ENCODE measurements around the gene ZNF17.
A peak's percentile ranks its signal among the peaks of the same experiment; 100 is the strongest.

ZNF17 gene

DNA sequence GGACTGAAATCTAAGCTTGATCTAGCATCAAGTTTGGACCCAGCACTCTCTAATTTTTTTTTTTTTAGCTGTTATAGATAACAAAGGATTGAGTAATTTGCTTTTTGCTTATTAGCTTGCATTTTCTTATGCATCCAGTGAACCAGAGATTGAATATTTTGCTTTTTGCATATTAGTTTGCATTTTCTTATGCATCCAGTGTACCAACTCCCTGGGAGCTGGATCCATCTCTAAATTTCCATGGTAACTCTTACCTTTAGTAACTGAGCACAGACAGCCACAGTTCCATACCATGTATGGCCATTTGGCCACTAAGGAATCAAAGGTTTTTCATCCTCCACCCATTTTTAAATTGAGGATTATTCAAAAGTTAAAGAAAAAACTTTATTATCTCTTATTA lies 30.0 kb upstream of the ZNF17 start:
- TF ChIP-seq TAF1 (IDR thresholded peaks at IDR 0.05; ENCODE audit: low read depth, low read length) (no peak), POU2F2 (IDR thresholded peaks at IDR 0.05; ENCODE audit: low read depth, low read length) (no peak), PAX5 (IDR thresholded peaks at IDR 0.05; ENCODE audit: insufficient read depth, low read length, severe bottlenecking) (no peak), POLR2A (IDR thresholded peaks at IDR 0.05; ENCODE audit: low read depth, low read length) (no peak), SPI1 (IDR thresholded peaks at IDR 0.05; ENCODE audit: low read depth, low read length) (no peak), POLR2AphosphoS5 (IDR thresholded peaks at IDR 0.05; ENCODE audit: low read depth, low read length) (no peak)
- no peak for FAIRE-seq
- no peak for DNase-seq (ENCODE audit: insufficient read length, low spot score)

DNA sequence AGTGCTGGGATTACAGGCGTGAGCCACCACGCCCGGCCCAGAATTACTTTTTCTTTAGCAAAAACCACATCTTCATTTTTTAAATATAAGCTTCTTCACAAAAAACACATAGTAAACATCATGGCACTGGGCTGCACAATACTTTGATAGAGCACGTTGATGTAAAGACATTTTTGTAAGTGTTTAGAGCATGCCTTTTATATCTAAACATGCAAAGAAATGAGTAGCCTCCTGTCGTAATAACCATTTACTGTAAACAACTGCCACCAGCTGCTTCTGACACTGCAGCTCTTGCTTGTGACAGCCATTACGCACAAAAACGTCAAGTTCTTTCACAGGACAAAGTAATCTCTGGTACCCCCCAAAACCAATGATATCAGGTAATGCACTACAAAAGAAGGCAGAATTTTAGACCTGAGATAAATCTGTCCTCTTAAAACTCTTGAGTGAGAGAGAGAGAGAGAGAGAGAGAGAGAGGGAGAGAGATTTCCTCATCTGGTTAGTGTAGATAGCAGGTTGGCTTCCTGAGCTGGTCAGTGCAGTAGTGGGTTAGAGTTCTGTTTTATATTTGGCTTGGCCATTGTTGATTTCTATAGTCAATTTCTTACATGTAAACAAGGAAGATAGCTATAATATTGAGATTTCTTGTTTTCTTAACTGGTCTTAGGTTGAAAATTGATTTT lies 28.0 kb upstream of the ZNF17 start:
- TF ChIP-seq TAF1 (IDR thresholded peaks at IDR 0.05; ENCODE audit: low read depth, low read length), result no peak
- TF ChIP-seq POU2F2 (IDR thresholded peaks at IDR 0.05; ENCODE audit: low read depth, low read length), result no peak
- TF ChIP-seq POLR2A (IDR thresholded peaks at IDR 0.05; ENCODE audit: low read depth, low read length), result no peak
- TF ChIP-seq SPI1 (IDR thresholded peaks at IDR 0.05; ENCODE audit: low read depth, low read length), result no peak
- no peak for TF ChIP-seq POLR2AphosphoS5 (IDR thresholded peaks at IDR 0.05; ENCODE audit: low read depth, low read length)
- no peak for TF ChIP-seq PAX5 (IDR thresholded peaks at IDR 0.05; ENCODE audit: insufficient read depth, low read length, severe bottlenecking)
- DNase-seq (ENCODE audit: insufficient read length, low spot score) (no peak), FAIRE-seq (no peak)

DNA sequence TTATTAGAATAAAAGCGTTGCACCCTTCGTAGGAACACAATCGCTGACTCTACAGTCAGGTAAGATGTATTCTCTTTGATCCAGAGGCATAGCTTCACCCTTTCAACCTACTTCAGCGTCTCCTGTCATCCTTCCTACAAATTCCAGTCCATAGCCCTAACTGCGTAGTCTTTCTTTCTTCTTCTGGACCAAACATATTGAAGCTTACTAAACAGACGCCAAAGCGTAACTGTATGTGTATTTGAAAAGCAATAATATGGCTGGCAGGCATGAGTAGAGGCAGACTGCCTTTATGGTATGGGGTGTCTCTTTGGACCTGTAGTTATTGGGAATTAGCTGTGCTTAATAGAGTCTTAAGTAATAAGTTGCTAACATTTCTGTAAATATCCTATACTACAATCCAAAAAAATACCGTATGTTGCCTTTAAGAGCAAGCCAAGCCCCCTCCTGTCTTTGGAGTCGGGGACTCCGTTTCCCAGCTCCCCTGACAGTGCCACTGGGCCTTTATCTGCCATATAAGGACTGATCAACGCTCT lies 21.7 kb upstream of the ZNF17 start:
- TF ChIP-seq POLR2AphosphoS5 (IDR thresholded peaks at IDR 0.05; ENCODE audit: low read depth, low read length) (no peak), PAX5 (IDR thresholded peaks at IDR 0.05; ENCODE audit: insufficient read depth, low read length, severe bottlenecking) (no peak)
- FAIRE-seq (no peak), DNase-seq (ENCODE audit: insufficient read length, low spot score) (no peak)

DNA sequence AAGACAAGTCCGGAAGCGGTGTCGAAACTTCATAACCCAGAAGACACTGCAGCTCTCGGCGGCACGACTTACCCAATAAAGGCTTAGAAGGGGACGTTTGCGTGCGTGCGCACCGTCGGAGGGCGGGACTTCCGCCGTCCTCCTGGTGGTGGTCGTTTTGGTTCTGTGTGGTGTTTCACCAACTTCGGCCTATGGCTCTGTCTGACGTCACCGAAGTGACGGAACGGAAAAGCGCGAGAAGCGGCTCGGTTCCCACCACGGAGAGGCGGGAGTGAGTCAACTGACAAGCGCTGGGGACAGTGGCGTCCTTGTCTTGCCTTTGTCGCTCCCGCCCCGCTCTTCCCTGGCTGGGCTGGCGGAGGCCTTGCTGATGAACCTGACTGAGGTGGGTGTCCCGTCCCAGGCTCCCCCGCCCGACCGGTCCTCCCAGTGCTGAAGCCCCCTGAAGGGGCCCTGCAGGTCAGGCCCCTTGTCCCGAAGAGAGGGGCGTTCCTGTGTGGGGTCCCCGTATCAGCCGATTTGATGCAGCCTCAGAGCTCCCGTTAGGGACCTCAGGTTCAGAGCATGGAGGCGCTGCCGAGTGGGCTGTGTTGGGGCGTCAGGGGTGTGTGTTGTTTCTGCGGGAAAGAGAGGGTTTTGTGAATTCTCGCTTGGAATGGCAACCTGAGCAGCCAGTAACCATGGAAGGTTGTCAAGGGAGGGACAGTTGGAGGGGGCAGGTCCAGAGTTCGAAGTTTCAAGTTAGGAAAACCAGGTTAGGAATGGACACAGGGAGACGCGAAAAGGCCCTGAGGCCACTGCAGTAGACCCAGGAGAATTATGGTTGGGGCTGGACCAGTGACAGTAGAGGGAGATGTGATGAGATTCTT lies 21.0 kb upstream of the ZNF17 start, which contains the start of gene ZNF548:
Gene ZNF548 (plus strand): TSS at position 125 of the 869 bp plus-strand sequence. CDS start 246 bp downstream, at position 371.
- no peak for TF ChIP-seq POU2F2 (IDR thresholded peaks at IDR 0.05; ENCODE audit: low read depth, low read length)
- no peak for TF ChIP-seq PAX5 (IDR thresholded peaks at IDR 0.05; ENCODE audit: insufficient read depth, low read length, severe bottlenecking)
- TF ChIP-seq SPI1 (IDR thresholded peaks at IDR 0.05; ENCODE audit: low read depth, low read length), result no peak
- TF ChIP-seq POLR2A (IDR thresholded peaks at IDR 0.05; ENCODE audit: low read depth, low read length), result no peak
- peak; percentile 50; the same call in 1 of the 2 replicates for TF ChIP-seq TAF1 (IDR thresholded peaks at IDR 0.05; ENCODE audit: low read depth, low read length)
- TF ChIP-seq POLR2AphosphoS5 (IDR thresholded peaks at IDR 0.05; ENCODE audit: low read depth, low read length), result 0 out of 2 replicates have a peak, but pooled peaks have one; percentile 51
- FAIRE-seq, result peak; percentile 99
- peak; percentile 73 for DNase-seq (ENCODE audit: insufficient read length, low spot score)

DNA sequence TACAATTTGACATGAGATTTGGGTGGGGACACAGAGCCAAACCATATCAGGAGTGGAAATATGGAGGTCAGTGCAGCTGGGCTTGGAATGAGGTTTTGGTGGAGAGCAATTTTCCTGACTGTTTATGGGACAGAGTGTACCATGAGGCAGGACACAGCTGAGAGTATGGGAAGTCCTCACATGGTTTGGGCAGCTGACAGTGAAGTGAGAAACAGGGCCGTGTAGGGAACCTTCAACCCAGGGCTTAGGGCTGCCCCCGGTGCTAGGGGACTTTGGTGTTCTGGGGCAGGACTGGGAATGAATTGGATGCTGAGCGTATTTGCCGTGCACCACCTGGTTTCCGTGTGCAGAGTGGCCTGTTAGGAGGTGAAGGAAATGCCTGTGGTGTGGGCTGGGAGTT lies 15.3 kb upstream of the ZNF17 start:
- FAIRE-seq (no peak), DNase-seq (ENCODE audit: insufficient read length, low spot score) (no peak)
- TF ChIP-seq TAF1 (IDR thresholded peaks at IDR 0.05; ENCODE audit: low read depth, low read length) (no peak), SPI1 (IDR thresholded peaks at IDR 0.05; ENCODE audit: low read depth, low read length) (no peak), PAX5 (IDR thresholded peaks at IDR 0.05; ENCODE audit: insufficient read depth, low read length, severe bottlenecking) (no peak), POLR2A (IDR thresholded peaks at IDR 0.05; ENCODE audit: low read depth, low read length) (no peak), POLR2AphosphoS5 (IDR thresholded peaks at IDR 0.05; ENCODE audit: low read depth, low read length) (no peak), POU2F2 (IDR thresholded peaks at IDR 0.05; ENCODE audit: low read depth, low read length) (no peak)

DNA sequence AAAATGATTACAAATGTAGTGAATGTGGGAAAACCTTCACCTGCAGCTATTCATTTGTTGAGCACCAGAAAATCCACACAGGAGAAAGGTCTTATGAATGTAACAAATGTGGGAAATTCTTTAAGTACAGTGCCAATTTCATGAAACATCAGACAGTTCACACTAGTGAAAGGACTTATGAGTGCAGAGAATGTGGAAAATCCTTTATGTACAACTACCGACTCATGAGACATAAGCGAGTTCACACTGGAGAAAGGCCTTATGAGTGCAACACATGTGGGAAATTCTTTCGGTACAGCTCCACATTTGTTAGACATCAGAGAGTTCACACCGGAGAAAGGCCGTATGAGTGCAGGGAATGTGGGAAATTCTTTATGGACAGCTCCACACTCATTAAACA lies 12.1 kb upstream of the ZNF17 start:
- FAIRE-seq (no peak), DNase-seq (ENCODE audit: insufficient read length, low spot score) (no peak)
- TF ChIP-seq POLR2A (IDR thresholded peaks at IDR 0.05; ENCODE audit: low read depth, low read length) (no peak), TAF1 (IDR thresholded peaks at IDR 0.05; ENCODE audit: low read depth, low read length) (no peak), SPI1 (IDR thresholded peaks at IDR 0.05; ENCODE audit: low read depth, low read length) (no peak), PAX5 (IDR thresholded peaks at IDR 0.05; ENCODE audit: insufficient read depth, low read length, severe bottlenecking) (no peak), POLR2AphosphoS5 (IDR thresholded peaks at IDR 0.05; ENCODE audit: low read depth, low read length) (no peak), POU2F2 (IDR thresholded peaks at IDR 0.05; ENCODE audit: low read depth, low read length) (no peak)

DNA sequence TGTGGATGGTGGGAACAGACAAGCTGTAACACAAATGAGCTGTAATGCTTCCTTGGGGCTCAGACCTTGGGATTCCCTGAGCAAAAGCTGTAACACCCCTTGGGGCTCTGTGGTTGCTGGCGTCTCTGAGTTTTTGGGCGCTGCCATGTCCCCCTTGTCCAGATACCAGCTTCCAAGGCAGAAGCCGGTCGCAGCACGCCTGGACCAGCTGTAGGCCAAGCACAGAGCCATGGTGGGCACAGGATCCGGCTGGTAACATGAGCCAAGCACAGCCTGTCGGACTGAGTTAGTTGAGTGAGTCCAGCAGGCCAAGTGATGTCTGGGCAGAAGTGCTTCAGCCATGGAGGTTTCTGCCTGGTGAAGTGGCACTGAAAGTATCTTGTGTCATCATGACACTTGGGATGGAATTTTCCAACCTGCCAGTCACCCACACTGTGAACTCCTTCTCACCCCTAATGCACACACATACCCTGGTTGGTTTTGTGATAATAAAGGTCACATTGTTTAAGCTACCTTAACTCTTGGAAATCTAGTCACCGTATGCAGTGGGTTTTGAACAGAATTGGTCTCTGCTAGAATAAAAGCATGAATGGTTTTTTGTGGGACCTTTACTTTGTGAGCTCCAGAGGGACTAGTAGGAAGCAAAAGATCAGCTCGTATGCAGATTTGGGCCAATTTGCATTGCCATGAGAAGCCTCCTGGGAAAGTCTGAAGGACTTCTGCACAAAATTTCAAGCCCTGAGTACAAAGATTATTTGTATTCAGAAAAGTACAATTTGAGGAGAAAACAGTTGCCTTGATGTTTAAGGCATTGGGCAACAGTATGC lies 7.0 kb upstream of the ZNF17 start:
- TF ChIP-seq PAX5 (IDR thresholded peaks at IDR 0.05; ENCODE audit: insufficient read depth, low read length, severe bottlenecking) (no peak), POLR2A (IDR thresholded peaks at IDR 0.05; ENCODE audit: low read depth, low read length) (no peak), TAF1 (IDR thresholded peaks at IDR 0.05; ENCODE audit: low read depth, low read length) (no peak), POU2F2 (IDR thresholded peaks at IDR 0.05; ENCODE audit: low read depth, low read length) (no peak), POLR2AphosphoS5 (IDR thresholded peaks at IDR 0.05; ENCODE audit: low read depth, low read length) (no peak), SPI1 (IDR thresholded peaks at IDR 0.05; ENCODE audit: low read depth, low read length) (no peak)
- FAIRE-seq (no peak), DNase-seq (ENCODE audit: insufficient read length, low spot score) (no peak)

DNA sequence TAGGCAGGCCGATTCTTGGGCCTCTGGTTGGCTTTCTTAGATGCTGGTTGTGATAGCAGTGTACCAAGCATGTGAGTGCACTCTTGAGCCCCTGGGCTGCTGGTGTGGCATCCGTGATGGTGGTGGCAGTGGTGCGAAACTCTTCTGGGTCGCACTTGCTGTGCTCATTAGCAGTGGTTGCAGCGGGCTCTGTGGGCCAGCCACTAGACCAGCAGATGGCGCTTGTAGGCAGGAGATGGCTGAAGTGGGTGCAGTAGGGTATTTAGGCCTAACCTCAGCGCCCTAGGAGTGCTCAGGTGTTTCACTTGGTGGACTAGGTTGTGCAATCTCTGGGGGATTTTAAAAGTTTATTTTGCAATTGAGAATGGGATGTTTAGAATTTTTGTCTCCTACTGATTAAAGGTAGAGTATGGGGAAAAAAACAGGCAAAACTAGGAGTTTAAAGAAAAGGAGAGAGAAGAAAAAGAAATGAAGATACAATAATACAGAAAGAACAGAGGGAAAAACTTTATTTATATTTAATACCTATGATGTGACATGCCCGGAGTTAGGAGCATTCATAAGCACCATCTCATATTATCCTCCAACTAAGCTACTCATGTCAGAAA lies 4.3 kb upstream of the ZNF17 start:
- FAIRE-seq (peak; percentile 77), DNase-seq (ENCODE audit: insufficient read length, low spot score) (peak; percentile 64)
- no peak for TF ChIP-seq SPI1 (IDR thresholded peaks at IDR 0.05; ENCODE audit: low read depth, low read length)
- TF ChIP-seq TAF1 (IDR thresholded peaks at IDR 0.05; ENCODE audit: low read depth, low read length), result no peak
- TF ChIP-seq POLR2A (IDR thresholded peaks at IDR 0.05; ENCODE audit: low read depth, low read length), result no peak
- no peak for TF ChIP-seq POLR2AphosphoS5 (IDR thresholded peaks at IDR 0.05; ENCODE audit: low read depth, low read length)
- TF ChIP-seq POU2F2 (IDR thresholded peaks at IDR 0.05; ENCODE audit: low read depth, low read length), result no peak
- TF ChIP-seq PAX5 (IDR thresholded peaks at IDR 0.05; ENCODE audit: insufficient read depth, low read length, severe bottlenecking), result no peak

All from GM12891 (cell line).